ENCODE measurements around the gene RAB11FIP4. TPM values are rescaled to one million over a fixed set of nuclear protein-coding genes. Genes with fewer than 3 reads are reported as not detected.
A peak's percentile ranks its signal among the peaks of the same experiment; 100 is the strongest.

RAB11FIP4 gene
- total and polyA plus RNA-seq, 9 of the 15 experiments (the other 6 are each of a cell fraction or from before 2014, with no cell fraction given) = 0.62 to 16.6 (median 8.9) TPM

GRCh38 chr17:31549525-31550388 is 158.3 kb downstream of the RAB11FIP4 start (continued):
- TF ChIP-seq ETV6 (IDR thresholded peaks at IDR 0.05; ENCODE audit: borderline replicate concordance in 1 of 2, low read depth in 2 of 2, low read length in 1 of 2) (peak; percentile 87 to 92; a peak in 3 of 4 replicates), ETV6 (CRISPR knock-in tag; IDR thresholded peaks at IDR 0.05; ENCODE audit: borderline replicate concordance) (no peak), FOXM1 (IDR thresholded peaks at IDR 0.05; ENCODE audit: low read depth) (no peak), FOXM1 (CRISPR knock-in tag; IDR thresholded peaks at IDR 0.05; ENCODE audit: low read depth) (peak; percentile 80; the same call in 1 of the 2 replicates), CHD4 (IDR thresholded peaks at IDR 0.05; ENCODE audit: insufficient read depth, insufficient replicate concordance, low read depth, low read length, poor library complexity, severe bottlenecking) (no peak), LARP7 (IDR thresholded peaks at IDR 0.05) (no peak), SNIP1 (IDR thresholded peaks at IDR 0.05; ENCODE audit: low read depth) (no peak), ZNF280A (IDR thresholded peaks at IDR 0.05; ENCODE audit: low read depth, partially characterized antibody) (no peak), ZSCAN29 (IDR thresholded peaks at IDR 0.05) (no peak; the same call in none of the 2 replicates), HBP1 (CRISPR knock-in tag; IDR thresholded peaks at IDR 0.05) (no peak), ZFPM2 (CRISPR knock-in tag; IDR thresholded peaks at IDR 0.05) (no peak), ZNF75A (CRISPR knock-in tag; IDR thresholded peaks at IDR 0.05) (no peak), NCOA1 (IDR thresholded peaks at IDR 0.05; ENCODE audit: low read depth) (peak; percentile 55; the same call in 1 of the 2 replicates), ZNF644 (tag; IDR thresholded peaks at IDR 0.05; ENCODE audit: low read depth) (no peak), NCOA4 (IDR thresholded peaks at IDR 0.05; ENCODE audit: partially characterized antibody) (no peak), DLX4 (CRISPR knock-in tag; IDR thresholded peaks at IDR 0.05) (no peak), BMI1 (IDR thresholded peaks at IDR 0.05; ENCODE audit: low read length) (no peak), TFAM (CRISPR knock-in tag; conservative IDR thresholded peaks at IDR 0.05) (no peak), CUX1 (CRISPR knock-in tag; IDR thresholded peaks at IDR 0.05) (no peak), RBM15 (IDR thresholded peaks at IDR 0.05; ENCODE audit: insufficient read depth, low read length) (no peak)

All from K562 (cell line).